Bronchial epithelial cell (primary cell): Measurements from ENCODE around the gene ATP8A1. TPM values are rescaled to one million over a fixed set of nuclear protein-coding genes. Genes with fewer than 3 reads are reported as not detected.

Source experiments
- DNase-seq: peaks from one replicate; pipeline ENCODE4 v3.0.0-alpha.2; 2010; ENCODE audit warnings: low read depth
- FAIRE-seq: peaks from 2 replicates; lab custom pipeline; 2011; peaks lifted over from hg19 to GRCh38; lab: Jason Lieb, UNC
- H3K27me3 ChIP-seq: 2 replicates; pipeline ENCODE4 v1.5.1; 2011; ENCODE audit warnings: low read length; ENCODE audit not compliant: control insufficient read depth, insufficient read depth
- H3K36me3 ChIP-seq: 2 replicates; pipeline ENCODE4 v1.5.1; 2011; ENCODE audit warnings: low read length; ENCODE audit not compliant: control insufficient read depth, insufficient read depth
- H3K4me3 ChIP-seq: 2 replicates; pipeline ENCODE4 v1.5.1; 2011; ENCODE audit warnings: mild to moderate bottlenecking, low read depth, low read length, control low read depth
- total RNA-seq: library from RNA; depleted of rRNA; stranded (reverse); fragments of >200 nt; gene quantifications from 2 replicates; pipeline ENCODE4 v1.2.1, GENCODE V29; 2014
- TF ChIP-seq, protein P1 (sequence below): IDR thresholded peaks from 2 replicates; pipeline ENCODE4 v1.5.1; 2011; ENCODE audit warnings: mild to moderate bottlenecking, moderate library complexity, low read length, control low read depth, inconsistent platforms; ENCODE audit not compliant: insufficient read depth, severe bottlenecking

The ATP8A1 gene
- total RNA-seq, 1 donor from 2014 or later: 2.1 TPM

DNA sequence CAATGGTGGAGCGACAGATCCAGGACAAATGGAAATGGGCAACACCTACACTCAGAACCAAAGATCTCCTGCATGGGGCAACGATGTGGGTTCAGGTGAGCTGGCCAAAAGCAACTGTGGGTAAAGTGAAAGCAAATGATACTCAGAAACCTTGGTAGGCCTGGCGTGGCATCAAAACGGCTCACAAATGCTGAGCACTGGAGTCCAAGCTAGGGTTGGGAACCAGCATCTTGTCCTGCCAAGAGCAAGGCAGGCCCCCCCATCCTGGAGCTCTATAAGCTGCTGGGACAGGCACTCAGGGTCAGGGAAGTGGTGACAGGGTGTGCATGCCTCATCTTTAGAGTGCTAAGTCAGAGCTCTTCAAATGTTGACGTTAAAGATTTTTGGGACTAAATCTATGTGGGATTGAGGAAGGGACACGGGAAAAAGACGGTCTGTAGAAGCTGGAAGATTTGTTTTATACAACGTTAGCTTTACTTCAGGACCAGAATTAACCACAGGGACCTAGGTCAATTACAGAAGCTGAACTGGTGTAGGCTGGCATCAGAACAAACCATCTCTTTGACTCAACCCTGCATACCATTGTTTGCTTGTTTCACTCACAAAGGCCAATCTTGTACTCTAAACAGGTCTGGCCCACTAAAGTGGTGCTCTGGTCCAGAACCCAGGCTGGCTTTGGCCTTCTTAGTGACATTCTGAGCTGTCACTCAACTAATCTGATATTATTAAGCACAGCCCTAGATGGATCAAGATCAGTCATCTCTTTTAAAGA, 10.7 kb downstream of the ATP8A1 start:
- H3K27me3 ChIP-seq: no peaks in the 10 kb centered on the region
- TF ChIP-seq, protein P1, sequence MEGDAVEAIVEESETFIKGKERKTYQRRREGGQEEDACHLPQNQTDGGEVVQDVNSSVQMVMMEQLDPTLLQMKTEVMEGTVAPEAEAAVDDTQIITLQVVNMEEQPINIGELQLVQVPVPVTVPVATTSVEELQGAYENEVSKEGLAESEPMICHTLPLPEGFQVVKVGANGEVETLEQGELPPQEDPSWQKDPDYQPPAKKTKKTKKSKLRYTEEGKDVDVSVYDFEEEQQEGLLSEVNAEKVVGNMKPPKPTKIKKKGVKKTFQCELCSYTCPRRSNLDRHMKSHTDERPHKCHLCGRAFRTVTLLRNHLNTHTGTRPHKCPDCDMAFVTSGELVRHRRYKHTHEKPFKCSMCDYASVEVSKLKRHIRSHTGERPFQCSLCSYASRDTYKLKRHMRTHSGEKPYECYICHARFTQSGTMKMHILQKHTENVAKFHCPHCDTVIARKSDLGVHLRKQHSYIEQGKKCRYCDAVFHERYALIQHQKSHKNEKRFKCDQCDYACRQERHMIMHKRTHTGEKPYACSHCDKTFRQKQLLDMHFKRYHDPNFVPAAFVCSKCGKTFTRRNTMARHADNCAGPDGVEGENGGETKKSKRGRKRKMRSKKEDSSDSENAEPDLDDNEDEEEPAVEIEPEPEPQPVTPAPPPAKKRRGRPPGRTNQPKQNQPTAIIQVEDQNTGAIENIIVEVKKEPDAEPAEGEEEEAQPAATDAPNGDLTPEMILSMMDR: no peak
- H3K4me3 ChIP-seq: no peak overlapping the region
- FAIRE-seq (no peak), DNase-seq (no peak)
- H3K36me3 ChIP-seq: no peaks in the 10 kb centered on the region

DNA sequence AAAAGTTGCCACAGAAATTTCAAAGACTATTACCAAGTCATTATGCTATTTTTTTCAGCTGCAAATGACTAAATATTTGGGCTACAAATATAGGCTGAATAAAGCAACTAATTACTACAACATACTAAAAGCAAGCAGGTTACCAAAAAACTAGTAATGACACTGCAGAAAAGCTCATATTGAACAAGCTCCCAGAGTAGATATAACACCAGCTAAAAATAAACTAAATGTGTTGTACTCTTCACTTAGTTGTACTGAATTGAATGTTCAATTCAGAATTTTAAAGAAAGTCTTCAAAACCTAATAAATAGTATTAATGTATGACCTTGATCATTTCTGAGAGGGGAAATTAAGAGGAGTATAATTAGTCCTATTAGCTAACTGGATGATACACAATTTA, 12.0 kb downstream of the ATP8A1 start:
- TF ChIP-seq, protein P1: no peak
- no peak for FAIRE-seq
- no peaks in the 10 kb centered on the region for H3K27me3 ChIP-seq
- H3K36me3 ChIP-seq: no peaks in the 10 kb centered on the region
- DNase-seq: no peak
- no peak overlapping the region for H3K4me3 ChIP-seq

- no peaks in the 10 kb centered on the region for H3K36me3 ChIP-seq
- FAIRE-seq (no peak), DNase-seq (no peak)
- no peak overlapping the region for H3K4me3 ChIP-seq
- TF ChIP-seq, protein P1: no peak
- H3K27me3 ChIP-seq: no peaks in the 10 kb centered on the region
These were observed 13.2 kb downstream of the ATP8A1 start for GRCh38 chr4:42643685-42644084.

DNA sequence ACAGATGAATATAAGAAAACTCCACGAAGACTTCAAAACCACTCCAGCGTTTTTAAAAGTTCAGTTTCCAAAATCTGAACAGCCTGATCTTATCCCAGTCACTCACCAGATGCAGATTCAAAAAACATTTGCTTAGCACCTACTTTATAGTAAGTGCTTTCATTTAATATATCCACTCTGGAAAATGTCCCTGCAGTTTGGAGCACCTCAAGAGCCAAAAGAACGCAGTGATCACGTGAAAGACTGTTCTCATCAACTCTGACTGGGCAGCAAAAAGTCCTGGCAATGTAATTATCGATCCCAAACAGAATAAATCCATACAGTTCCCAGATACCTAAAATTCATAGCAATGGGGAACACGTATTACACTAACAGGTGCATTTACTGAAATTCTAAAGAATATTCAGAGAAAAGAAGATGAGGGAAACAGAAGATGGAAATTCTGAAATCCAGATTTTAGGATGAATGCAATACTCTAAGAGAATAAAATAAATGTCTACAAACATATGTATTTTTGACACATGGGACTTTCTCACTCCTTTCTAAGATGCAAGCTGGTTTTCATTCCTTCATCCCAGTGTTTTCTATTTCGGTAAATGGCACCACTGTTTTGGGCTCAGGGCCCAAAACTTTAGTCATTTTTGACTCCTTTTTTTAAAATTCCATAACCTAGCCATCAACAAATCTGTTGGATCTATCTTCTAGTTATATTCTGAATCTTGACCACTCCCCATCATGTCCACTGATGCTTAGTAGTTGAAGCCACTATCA, 13.9 kb downstream of the ATP8A1 start:
- TF ChIP-seq, protein P1: no peak
- no peak for DNase-seq
- H3K36me3 ChIP-seq: no peaks in the 10 kb centered on the region
- H3K4me3 ChIP-seq: no peak overlapping the region
- FAIRE-seq: no peak
- H3K27me3 ChIP-seq: no peaks in the 10 kb centered on the region

GRCh38 chr4:42642101-42642797, 14.7 kb downstream of the ATP8A1 start:
- Histone ChIP-seq H3K27me3 (no peaks in the 10 kb centered on the region), H3K36me3 (no peaks in the 10 kb centered on the region), H3K4me3 (no peak overlapping the region)
- no peak for DNase-seq
- FAIRE-seq: no peak
- TF ChIP-seq, protein P1: no peak
